ENCODE data around the gene OR10C1. TPM values are rescaled to one million over a fixed set of nuclear protein-coding genes. Genes with fewer than 3 reads are reported as not detected.

OR10C1 gene
- total RNA-seq, 1 donor from 2014 or later: not detected

DNA sequence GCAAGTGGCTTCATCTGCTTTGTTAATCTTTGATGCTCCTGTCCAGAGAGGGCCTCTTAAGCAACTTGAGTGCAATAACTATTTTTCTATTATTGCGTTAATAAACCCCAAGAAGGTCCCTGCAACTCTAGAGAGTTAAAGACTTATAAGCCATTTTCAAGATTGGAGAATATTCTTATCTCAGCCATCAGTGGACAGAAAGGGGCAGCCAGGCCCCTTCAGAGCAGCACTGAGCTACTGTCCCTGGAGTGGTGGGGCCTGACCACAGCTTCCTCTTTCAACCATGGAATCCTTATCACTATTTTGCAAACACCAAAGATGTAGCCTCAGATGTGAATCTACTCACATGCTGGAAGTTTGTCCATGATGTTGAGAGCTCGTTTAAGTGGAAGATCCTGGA, 51.4 kb downstream of the OR10C1 start:
- Histone ChIP-seq H3K4me3 (no peak overlapping the region), H3K36me3 (no peaks in the 10 kb centered on the region), H3K27me3 (ENCODE audit: low read depth) (no peaks in the 10 kb centered on the region), H3K27ac (no peak overlapping the region), H3K4me1 (no peaks in the 10 kb centered on the region), H3K9me3 (no peaks in the 10 kb centered on the region)
- DNase-seq (no peak), ATAC-seq (no peak)
- TF ChIP-seq, protein P1, sequence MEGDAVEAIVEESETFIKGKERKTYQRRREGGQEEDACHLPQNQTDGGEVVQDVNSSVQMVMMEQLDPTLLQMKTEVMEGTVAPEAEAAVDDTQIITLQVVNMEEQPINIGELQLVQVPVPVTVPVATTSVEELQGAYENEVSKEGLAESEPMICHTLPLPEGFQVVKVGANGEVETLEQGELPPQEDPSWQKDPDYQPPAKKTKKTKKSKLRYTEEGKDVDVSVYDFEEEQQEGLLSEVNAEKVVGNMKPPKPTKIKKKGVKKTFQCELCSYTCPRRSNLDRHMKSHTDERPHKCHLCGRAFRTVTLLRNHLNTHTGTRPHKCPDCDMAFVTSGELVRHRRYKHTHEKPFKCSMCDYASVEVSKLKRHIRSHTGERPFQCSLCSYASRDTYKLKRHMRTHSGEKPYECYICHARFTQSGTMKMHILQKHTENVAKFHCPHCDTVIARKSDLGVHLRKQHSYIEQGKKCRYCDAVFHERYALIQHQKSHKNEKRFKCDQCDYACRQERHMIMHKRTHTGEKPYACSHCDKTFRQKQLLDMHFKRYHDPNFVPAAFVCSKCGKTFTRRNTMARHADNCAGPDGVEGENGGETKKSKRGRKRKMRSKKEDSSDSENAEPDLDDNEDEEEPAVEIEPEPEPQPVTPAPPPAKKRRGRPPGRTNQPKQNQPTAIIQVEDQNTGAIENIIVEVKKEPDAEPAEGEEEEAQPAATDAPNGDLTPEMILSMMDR (IDR thresholded peaks at IDR 0.05): no peak
- intact Hi-C loops (cut with DNase I): no loop called here

Other genes with a start within 250 kb of the OR10C1 start
- not detected for gene OR14J1, start 137.6 kb upstream of the OR10C1 start, total RNA-seq
- gene OR5V1, start 70.4 kb upstream of the OR10C1 start, total RNA-seq: not detected
- not detected for gene OR12D3, start 64.0 kb upstream of the OR10C1 start, total RNA-seq
- not detected for gene OR12D2, start 43.7 kb upstream of the OR10C1 start, total RNA-seq
- not detected for gene OR12D1, start 24.4 kb upstream of the OR10C1 start, total RNA-seq
- not detected for gene OR11A1, start 17.8 kb downstream of the OR10C1 start, total RNA-seq
- gene OR2H1, start 17.8 kb downstream of the OR10C1 start, total RNA-seq: not detected
- gene MAS1L, start 48.6 kb downstream of the OR10C1 start, total RNA-seq: 0.50 TPM
- 1.9 TPM for gene UBD, start 120.4 kb downstream of the OR10C1 start, total RNA-seq
- not detected for gene OR2H2, start 145.8 kb downstream of the OR10C1 start, total RNA-seq
- gene GABBR1, start 193.9 kb downstream of the OR10C1 start, total RNA-seq: 38.5 TPM
- not detected for gene MOG, start 217.8 kb downstream of the OR10C1 start, total RNA-seq
- not detected for gene ZFP57, start 241.8 kb downstream of the OR10C1 start, total RNA-seq

Data from lower lobe of right lung (tissue), 2 donors.